ENCODE measurements around the gene MTCL1. TPM values are rescaled to one million over a fixed set of nuclear protein-coding genes. Genes with fewer than 3 reads are reported as not detected.

The MTCL1 gene
- total RNA-seq, 2 donors from 2014 or later: 5.4 to 7.2 TPM

GRCh38 chr18:8734496-8734895, 29.1 kb downstream of the MTCL1 start:
- H3K9me3 ChIP-seq: no peaks in the 10 kb centered on the region
- H3K4me1 ChIP-seq: peaks cover 0 to 13% of the 10 kb centered on the region in 2 donors
- H3K36me3 ChIP-seq: no peaks in the 10 kb centered on the region
- TF ChIP-seq, protein P1, sequence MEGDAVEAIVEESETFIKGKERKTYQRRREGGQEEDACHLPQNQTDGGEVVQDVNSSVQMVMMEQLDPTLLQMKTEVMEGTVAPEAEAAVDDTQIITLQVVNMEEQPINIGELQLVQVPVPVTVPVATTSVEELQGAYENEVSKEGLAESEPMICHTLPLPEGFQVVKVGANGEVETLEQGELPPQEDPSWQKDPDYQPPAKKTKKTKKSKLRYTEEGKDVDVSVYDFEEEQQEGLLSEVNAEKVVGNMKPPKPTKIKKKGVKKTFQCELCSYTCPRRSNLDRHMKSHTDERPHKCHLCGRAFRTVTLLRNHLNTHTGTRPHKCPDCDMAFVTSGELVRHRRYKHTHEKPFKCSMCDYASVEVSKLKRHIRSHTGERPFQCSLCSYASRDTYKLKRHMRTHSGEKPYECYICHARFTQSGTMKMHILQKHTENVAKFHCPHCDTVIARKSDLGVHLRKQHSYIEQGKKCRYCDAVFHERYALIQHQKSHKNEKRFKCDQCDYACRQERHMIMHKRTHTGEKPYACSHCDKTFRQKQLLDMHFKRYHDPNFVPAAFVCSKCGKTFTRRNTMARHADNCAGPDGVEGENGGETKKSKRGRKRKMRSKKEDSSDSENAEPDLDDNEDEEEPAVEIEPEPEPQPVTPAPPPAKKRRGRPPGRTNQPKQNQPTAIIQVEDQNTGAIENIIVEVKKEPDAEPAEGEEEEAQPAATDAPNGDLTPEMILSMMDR (IDR thresholded peaks at IDR 0.05): no peak
- no peak for DNase-seq (ENCODE audit: low spot score)
- no peak overlapping the region for H3K4me3 ChIP-seq
- H3K27ac ChIP-seq: no peak overlapping the region
- no peaks in the 10 kb centered on the region for H3K27me3 ChIP-seq

DNA sequence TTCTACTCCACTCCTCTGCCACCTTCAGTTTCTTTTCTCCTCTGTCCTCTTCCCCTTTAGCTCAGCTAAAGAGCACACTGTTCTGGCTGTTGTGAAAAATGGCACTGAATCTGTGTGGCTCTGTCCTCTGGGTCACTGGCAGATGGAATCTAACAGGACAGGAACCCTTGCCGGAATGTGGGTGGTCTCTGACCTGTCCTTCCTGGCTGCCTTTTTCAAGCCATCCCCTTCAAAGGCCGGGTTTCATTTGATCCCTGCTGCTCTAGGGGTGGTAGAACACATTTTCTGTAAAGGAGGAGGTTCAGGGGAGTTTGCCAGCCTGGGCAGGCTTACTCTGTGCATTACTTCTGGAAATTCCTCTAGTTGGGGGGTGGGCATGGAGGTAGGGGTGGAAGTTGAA, 29.9 kb downstream of the MTCL1 start:
- Histone ChIP-seq H3K4me3 (no peak overlapping the region), H3K9me3 (no peaks in the 10 kb centered on the region), H3K27me3 (no peaks in the 10 kb centered on the region), H3K4me1 (peaks cover 0 to 7% of the 10 kb centered on the region in 2 donors), H3K36me3 (no peaks in the 10 kb centered on the region), H3K27ac (no peak overlapping the region)
- TF ChIP-seq, protein P1 (IDR thresholded peaks at IDR 0.05): no peak
- DNase-seq (ENCODE audit: low spot score): no peak

DNA sequence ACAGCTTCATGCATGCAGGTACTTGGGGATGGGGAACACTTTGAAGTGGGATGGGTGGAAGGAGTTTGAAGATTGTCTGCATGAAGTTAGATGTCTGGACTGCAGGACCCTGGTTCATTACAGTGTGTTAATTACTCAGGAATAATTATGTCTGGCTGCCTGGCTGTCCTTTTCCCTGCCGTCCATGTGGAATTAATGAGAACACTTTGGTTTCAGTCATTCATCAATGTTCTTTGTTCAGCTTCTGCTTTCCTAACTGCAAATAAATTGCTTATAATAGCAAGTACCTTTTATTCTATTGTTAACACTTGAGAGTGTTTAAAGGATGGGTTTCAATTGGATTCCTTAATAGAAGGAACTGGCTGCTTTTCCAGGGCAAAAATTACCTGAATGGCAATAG, 35.8 kb downstream of the MTCL1 start:
- no peak for DNase-seq (ENCODE audit: low spot score)
- Histone ChIP-seq H3K27me3 (no peaks in the 10 kb centered on the region), H3K27ac (no peak overlapping the region), H3K36me3 (no peaks in the 10 kb centered on the region), H3K9me3 (no peaks in the 10 kb centered on the region), H3K4me3 (no peak overlapping the region), H3K4me1 (no peaks in the 10 kb centered on the region)
- TF ChIP-seq, protein P1 (IDR thresholded peaks at IDR 0.05): no peak

DNA sequence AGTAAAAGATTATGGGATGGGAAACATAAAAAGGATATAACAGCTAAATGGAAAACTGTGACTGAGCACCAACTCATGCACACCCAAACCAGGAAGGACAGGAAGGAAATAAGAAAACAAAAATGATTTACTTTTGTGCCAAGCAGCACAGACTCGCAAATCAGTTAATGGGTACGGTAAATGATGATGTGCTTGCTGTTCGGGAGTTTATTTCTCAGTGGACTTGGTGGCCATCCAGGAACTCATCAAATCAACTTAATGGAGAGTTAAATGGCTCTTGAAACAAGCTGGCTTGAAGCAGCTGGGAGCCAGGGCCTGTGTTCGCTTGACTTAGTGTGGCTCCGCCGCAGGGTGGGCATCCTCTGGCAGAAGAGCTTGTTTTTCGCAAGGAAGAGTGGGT, 36.2 kb downstream of the MTCL1 start:
- H3K4me3 ChIP-seq: no peak overlapping the region
- H3K27me3 ChIP-seq: no peaks in the 10 kb centered on the region
- no peaks in the 10 kb centered on the region for H3K4me1 ChIP-seq
- H3K36me3 ChIP-seq: no peaks in the 10 kb centered on the region
- no peak overlapping the region for H3K27ac ChIP-seq
- DNase-seq (ENCODE audit: low spot score): no peak
- H3K9me3 ChIP-seq: no peaks in the 10 kb centered on the region
- TF ChIP-seq, protein P1 (IDR thresholded peaks at IDR 0.05): no peak

GRCh38 chr18:8742387-8743361, 37.3 kb downstream of the MTCL1 start:
- TF ChIP-seq, protein P1 (IDR thresholded peaks at IDR 0.05): no peak
- H3K4me1 ChIP-seq: no peaks in the 10 kb centered on the region
- DNase-seq (ENCODE audit: low spot score): no peak
- no peak overlapping the region for H3K4me3 ChIP-seq
- H3K36me3 ChIP-seq: no peaks in the 10 kb centered on the region
- no peak overlapping the region for H3K27ac ChIP-seq
- H3K27me3 ChIP-seq: no peaks in the 10 kb centered on the region
- no peaks in the 10 kb centered on the region for H3K9me3 ChIP-seq
